Left lung (tissue), 10 donors: ENCODE measurements around the gene PDGFRB. TPM values are rescaled to one million over a fixed set of nuclear protein-coding genes. Genes with fewer than 3 reads are reported as not detected.

Source experiments
- ATAC-seq: fragments of 200-7000 bp; cut with Tn5 transposase; one replicate; pipeline ENCODE4 v1.9.1; 2020; ENCODE audit warnings: moderate library complexity
- DNase-seq, 4 donors: peaks; one replicate each; pipeline ENCODE4 v3.0.0-alpha.2; 2013 to 2020
- H3K27ac ChIP-seq, 2 donors: fragments of 200-600 bp; sonication (generic) in 1 of 2; one replicate each; pipeline versions ENCODE4 v1.5.0 to v1.8.0; 2020 to 2021
- H3K27me3 ChIP-seq, 2 donors: fragments of 200-600 bp; sonication (generic) in 1 of 2; one replicate each; pipeline versions ENCODE4 v1.5.0 to v1.8.0; 2020 to 2021
- H3K36me3 ChIP-seq, 2 donors: fragments of 200-600 bp; sonication (generic) in 1 of 2; one replicate each; pipeline versions ENCODE4 v1.5.0 to v1.8.0; 2020 to 2021
- H3K4me1 ChIP-seq, 2 donors: fragments of 200-600 bp; one replicate each; pipeline ENCODE4 v1.8.0; 2021
- H3K4me3 ChIP-seq, 2 donors: fragments of 200-600 bp; sonication (generic) in 1 of 2; one replicate each; pipeline versions ENCODE4 v1.5.0 to v1.8.0; 2020 to 2021; ENCODE audit warnings: mild to moderate bottlenecking in 1 of 2
- H3K9me3 ChIP-seq, 2 donors: fragments of 200-600 bp; sonication (generic) in 1 of 2; one replicate each; pipeline versions ENCODE4 v1.5.0 to v1.8.0; 2020 to 2021
- intact Hi-C, 2 donors: fragments of 100-400 bp; cut with DNase I; formaldehyde crosslinking; loops; one replicate each; pipeline versions ENCODE4 v1.11.2 to v1.14.2; 2022
- polyA plus RNA-seq, 6 donors: library from polyadenylated mRNA; unstranded; fragments of 120-200 nt; gene quantifications; one replicate each; pipeline ENCODE4 v1.2.1, GENCODE V29; 2013; ENCODE audit not compliant: insufficient read length in 6 of 6
- total RNA-seq, 2 donors: library from RNA; stranded (reverse); fragmentation: NEBNext Ultra II Directional; extraction: Animal tissue kit (Norgen Biotek cat#: 25700); gene quantifications; one replicate each; pipeline ENCODE4 v1.2.1, GENCODE V29; 2021
- TF ChIP-seq, protein P1 (sequence below), 2 donors: fragments of 200-600 bp; sonication (generic) in 1 of 2; IDR thresholded peaks; one replicate each; pipeline versions ENCODE4 v1.5.0 to v1.8.0; 2021; ENCODE audit warnings: antibody characterized with exemption in 2 of 2
- donor health status: DM: no; HTN: yes; CAD: no.
- donor health status: DM: no; HTN: no; CAD: no.

Gene PDGFRB
- total and polyA plus RNA-seq, 8 donors, result 129 to 227 (median 214) TPM

DNA sequence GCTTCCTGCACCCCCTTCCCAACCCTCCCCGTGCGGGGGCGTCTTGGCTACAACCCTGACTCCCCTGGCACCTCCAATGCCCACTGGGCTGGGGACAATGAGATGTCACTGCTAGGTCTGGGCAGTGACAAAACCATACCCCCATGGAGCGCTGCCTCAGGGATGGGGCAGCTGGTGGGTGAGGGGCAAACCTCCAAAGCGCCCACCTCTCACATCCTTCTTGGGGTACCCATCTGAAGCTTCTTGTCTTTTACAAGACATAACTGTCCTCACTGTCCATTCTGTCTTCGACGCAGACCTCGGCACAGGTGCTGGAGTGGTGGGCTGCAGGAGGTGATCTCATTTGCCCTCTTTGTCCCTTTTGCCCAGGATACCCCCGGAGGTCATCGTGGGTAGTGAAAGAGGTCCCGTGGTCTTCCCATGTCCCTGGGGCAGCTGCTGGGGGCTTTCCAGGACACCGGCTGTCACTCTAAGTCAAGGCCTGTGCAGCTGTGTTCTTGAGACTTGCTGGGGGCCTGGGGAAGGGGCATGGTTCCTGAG is 41.5 kb downstream of the PDGFRB start:
- Histone ChIP-seq H3K27ac (no peak overlapping the region), H3K36me3 (peaks cover 0 to 10% of the 10 kb centered on the region in 2 donors), H3K4me1 (peaks cover 5 to 11% of the 10 kb centered on the region in 2 donors), H3K9me3 (no peaks in the 10 kb centered on the region), H3K27me3 (no peaks in the 10 kb centered on the region), H3K4me3 (no peak overlapping the region)
- DNase-seq (no peak), ATAC-seq (no peak)
- intact Hi-C loops, result no loop called here
- TF ChIP-seq, protein P1, sequence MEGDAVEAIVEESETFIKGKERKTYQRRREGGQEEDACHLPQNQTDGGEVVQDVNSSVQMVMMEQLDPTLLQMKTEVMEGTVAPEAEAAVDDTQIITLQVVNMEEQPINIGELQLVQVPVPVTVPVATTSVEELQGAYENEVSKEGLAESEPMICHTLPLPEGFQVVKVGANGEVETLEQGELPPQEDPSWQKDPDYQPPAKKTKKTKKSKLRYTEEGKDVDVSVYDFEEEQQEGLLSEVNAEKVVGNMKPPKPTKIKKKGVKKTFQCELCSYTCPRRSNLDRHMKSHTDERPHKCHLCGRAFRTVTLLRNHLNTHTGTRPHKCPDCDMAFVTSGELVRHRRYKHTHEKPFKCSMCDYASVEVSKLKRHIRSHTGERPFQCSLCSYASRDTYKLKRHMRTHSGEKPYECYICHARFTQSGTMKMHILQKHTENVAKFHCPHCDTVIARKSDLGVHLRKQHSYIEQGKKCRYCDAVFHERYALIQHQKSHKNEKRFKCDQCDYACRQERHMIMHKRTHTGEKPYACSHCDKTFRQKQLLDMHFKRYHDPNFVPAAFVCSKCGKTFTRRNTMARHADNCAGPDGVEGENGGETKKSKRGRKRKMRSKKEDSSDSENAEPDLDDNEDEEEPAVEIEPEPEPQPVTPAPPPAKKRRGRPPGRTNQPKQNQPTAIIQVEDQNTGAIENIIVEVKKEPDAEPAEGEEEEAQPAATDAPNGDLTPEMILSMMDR (IDR thresholded peaks at IDR 0.05), result no peak

DNA sequence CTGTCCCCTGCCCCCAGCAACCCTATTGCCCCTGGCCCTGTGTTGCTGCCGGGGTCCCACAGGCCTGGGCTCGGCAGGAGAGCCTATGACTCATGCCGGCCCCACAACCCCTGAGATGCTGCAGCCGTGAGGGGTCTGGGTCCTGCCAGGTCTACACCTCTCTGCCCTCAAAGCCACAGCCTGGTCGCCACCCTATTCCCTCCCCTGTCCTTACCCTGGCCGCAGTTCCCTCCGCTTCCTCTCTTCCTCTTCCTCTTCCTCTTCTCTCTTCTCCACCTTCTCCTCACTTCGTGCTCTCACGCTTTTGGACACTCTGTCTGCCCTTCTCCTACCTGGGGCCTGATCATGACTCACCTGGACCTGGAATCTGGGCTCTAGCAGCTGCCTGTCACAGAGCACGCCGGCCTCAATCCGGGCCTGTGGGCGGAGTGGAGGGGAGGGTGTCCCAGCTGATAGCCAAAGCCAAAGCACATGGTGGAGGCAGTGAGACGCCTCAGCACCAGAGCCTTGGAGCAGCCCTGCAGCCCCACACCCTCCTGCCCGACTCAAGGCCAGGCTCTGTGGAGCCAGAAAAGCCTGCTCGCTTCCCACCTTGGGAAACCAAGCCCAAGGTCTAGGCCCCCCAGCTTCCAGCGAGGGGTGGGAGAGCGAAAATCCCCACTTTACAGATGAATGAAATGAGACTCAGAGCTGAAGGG is 42.4 kb downstream of the PDGFRB start:
- peaks cover 5 to 14% of the 10 kb centered on the region in 2 donors for H3K4me1 ChIP-seq
- DNase-seq, result peak in 1 of 4 donors; percentile 66
- TF ChIP-seq, protein P1 (IDR thresholded peaks at IDR 0.05), result no peak
- no peaks in the 10 kb centered on the region for H3K27me3 ChIP-seq
- peak; percentile 45 for ATAC-seq
- intact Hi-C loops, result no loop called here
- H3K9me3 ChIP-seq, result no peaks in the 10 kb centered on the region
- peak overlapping the region in 1 of 2 donors; percentile 56 for H3K27ac ChIP-seq
- no peak overlapping the region for H3K4me3 ChIP-seq
- H3K36me3 ChIP-seq, result peaks cover 0 to 3% of the 10 kb centered on the region in 2 donors

DNA sequence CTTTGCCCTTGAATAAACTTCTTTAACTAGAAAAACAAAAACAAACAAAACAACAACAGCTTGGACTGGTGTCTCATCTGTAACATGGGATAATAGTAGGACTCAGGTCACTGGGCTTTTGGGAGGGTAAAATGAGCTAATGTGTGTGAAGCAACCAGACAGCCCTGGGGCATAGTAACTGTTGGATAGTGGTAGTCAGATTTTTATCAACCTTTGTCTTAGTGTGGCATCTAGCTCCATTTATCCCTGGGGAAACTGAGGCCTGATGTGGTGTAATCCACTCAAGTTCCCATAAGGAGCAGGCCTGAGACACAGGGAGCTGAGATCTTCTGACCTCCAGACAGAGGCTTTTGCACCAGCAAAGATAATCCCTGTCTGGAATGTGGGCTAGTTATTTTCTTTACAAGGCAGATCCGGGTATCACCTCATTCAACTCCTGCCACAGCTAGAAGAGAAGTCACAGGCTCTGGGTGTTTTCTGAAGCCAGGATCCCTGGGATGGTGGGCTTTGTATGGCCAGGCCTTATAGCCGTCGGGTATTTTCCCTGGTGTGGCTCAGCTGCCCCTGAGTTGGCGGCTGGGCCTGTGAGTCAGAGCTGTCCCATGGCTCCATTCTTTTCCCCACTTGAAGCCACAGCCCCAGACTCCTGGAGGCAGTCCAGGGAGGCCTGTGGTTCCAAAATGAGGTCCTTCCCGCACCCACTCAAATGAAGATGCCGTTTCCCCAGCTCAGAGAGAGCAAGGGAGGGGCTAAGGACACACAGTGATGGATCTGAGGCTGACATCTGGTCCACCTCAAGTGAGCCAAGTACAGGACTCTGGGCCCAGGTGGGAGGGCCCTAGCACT is 43.2 kb downstream of the PDGFRB start:
- no peak overlapping the region for H3K4me3 ChIP-seq
- peaks cover 5 to 17% of the 10 kb centered on the region in 2 donors for H3K4me1 ChIP-seq
- H3K9me3 ChIP-seq, result no peaks in the 10 kb centered on the region
- no peaks in the 10 kb centered on the region for H3K27me3 ChIP-seq
- H3K36me3 ChIP-seq, result peaks cover 0 to 3% of the 10 kb centered on the region in 2 donors
- ATAC-seq, result peak; percentile 69
- TF ChIP-seq, protein P1 (IDR thresholded peaks at IDR 0.05), result no peak
- peak in 1 of 4 donors; percentile 70 for DNase-seq
- peak overlapping the region in 1 of 2 donors; percentile 56 for H3K27ac ChIP-seq
- intact Hi-C loops, result no loop called here

DNA sequence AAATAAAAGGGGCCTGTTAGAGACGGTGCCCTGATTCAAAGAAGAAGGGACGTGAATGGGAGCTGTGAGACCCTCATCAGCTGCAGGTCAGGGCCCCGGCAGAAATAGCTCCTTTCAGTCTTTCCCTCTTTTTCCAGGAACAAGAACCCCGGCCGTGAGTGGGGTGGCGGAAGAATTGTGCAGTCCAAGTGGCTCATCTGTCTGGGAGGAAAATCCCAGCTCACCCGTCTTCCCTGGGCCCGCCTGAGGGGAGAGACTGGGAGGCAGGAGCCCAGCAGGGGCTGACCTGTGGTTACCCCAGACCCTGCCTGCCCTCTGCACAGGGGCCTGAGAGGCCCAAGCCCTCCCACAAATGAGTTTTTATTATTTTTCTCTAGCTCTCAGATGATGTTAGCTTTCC is 44.5 kb downstream of the PDGFRB start:
- intact Hi-C loops, result no loop called here

More for the DNA sequence above, 44.5 kb downstream of the PDGFRB start:
- no peaks in the 10 kb centered on the region for H3K9me3 ChIP-seq
- H3K4me3 ChIP-seq, result no peak overlapping the region
- H3K4me1 ChIP-seq, result peaks cover 5 to 24% of the 10 kb centered on the region in 2 donors
- no peaks in the 10 kb centered on the region for H3K27me3 ChIP-seq
- TF ChIP-seq, protein P1 (IDR thresholded peaks at IDR 0.05), result no peak
- no peak for DNase-seq
- no peak overlapping the region for H3K27ac ChIP-seq
- peaks cover 0 to 3% of the 10 kb centered on the region in 2 donors for H3K36me3 ChIP-seq
- ATAC-seq, result no peak
